GM12864 (cell line): ENCODE results near the gene ATXN10.

Experiments used
- DNase-seq: peaks from one replicate; pipeline ENCODE4 v3.0.0-alpha.2; 2011; ENCODE audit warnings: low read depth
- H3K4me3 ChIP-seq: 2 replicates; pipeline ENCODE4 v1.5.1; 2011; ENCODE audit warnings: mild to moderate bottlenecking, low read depth, low read length, control low read depth
- TF ChIP-seq, protein P1 (sequence below): IDR thresholded peaks from 2 replicates; pipeline ENCODE4 v1.5.1; 2011; ENCODE audit warnings: low read depth, mild to moderate bottlenecking, moderate library complexity, low read length, control low read depth, inconsistent platforms; ENCODE audit errors: missing control alignments

Gene ATXN10

DNA sequence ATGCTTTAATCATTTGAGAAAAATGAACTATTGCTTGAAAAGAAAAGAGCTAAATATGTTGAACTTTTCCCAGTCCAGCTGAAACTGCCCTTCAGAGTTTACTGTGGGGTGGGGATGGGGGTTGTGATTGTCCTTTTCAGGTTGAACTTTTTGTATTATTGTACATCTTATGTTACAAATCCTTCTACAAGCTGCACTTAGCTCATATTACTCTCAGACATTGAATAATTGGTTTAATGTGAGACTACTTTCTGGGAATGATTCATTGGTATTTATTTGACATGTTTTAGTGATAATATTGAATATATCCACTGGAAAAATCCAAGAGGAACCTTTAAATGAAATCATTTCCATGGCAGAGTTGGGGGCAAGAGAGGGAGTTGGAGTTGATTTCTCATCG, 84.9 kb downstream of the ATXN10 start:
- TF ChIP-seq, protein P1, sequence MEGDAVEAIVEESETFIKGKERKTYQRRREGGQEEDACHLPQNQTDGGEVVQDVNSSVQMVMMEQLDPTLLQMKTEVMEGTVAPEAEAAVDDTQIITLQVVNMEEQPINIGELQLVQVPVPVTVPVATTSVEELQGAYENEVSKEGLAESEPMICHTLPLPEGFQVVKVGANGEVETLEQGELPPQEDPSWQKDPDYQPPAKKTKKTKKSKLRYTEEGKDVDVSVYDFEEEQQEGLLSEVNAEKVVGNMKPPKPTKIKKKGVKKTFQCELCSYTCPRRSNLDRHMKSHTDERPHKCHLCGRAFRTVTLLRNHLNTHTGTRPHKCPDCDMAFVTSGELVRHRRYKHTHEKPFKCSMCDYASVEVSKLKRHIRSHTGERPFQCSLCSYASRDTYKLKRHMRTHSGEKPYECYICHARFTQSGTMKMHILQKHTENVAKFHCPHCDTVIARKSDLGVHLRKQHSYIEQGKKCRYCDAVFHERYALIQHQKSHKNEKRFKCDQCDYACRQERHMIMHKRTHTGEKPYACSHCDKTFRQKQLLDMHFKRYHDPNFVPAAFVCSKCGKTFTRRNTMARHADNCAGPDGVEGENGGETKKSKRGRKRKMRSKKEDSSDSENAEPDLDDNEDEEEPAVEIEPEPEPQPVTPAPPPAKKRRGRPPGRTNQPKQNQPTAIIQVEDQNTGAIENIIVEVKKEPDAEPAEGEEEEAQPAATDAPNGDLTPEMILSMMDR, result no peak
- H3K4me3 ChIP-seq, result no peak overlapping the region
- no peak for DNase-seq

- no peak for DNase-seq
- TF ChIP-seq, protein P1, result no peak
- no peak overlapping the region for H3K4me3 ChIP-seq
Measured at GRCh38 chr22:45757068-45757467, 85.4 kb downstream of the ATXN10 start.

- TF ChIP-seq, protein P1, result no peak
- no peak overlapping the region for H3K4me3 ChIP-seq
- no peak for DNase-seq
Measured at GRCh38 chr22:45757936-45758335, 86.3 kb downstream of the ATXN10 start.

DNA sequence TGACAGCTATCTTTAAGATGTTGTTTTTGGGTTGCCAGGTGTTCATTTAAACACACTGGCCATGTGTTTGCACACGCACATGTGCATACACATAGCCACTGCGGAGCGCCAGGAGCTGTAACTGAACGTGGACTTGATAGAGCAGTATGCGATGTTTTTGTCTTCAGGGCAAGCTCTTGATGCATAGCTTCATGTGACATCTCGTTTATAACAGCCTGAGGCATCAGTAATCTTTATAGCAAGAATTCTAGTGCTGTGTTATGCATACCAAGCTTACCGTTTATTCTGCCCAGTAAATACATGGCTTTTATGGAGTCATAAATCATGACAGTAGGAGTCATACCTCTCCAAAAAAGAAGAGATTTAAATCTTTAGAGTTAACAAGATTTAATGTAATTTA, 87.0 kb downstream of the ATXN10 start:
- TF ChIP-seq, protein P1, result no peak
- H3K4me3 ChIP-seq, result no peak overlapping the region

GRCh38 chr22:45760682-45761081, 89.0 kb downstream of the ATXN10 start:
- H3K4me3 ChIP-seq, result no peak overlapping the region
- TF ChIP-seq, protein P1, result no peak
- DNase-seq, result no peak

More for the DNA sequence above, 87.0 kb downstream of the ATXN10 start:
- DNase-seq, result no peak

- H3K4me3 ChIP-seq, result no peak overlapping the region
- TF ChIP-seq, protein P1, result no peak
- DNase-seq, result no peak
Measured at GRCh38 chr22:45762545-45763235, 91.1 kb downstream of the ATXN10 start.

- no peak for DNase-seq
- no peak overlapping the region for H3K4me3 ChIP-seq
- TF ChIP-seq, protein P1, result no peak
Measured at GRCh38 chr22:45763236-45763624, 91.6 kb downstream of the ATXN10 start.
